ENCODE data around the gene RREB1.

The RREB1 gene

DNA sequence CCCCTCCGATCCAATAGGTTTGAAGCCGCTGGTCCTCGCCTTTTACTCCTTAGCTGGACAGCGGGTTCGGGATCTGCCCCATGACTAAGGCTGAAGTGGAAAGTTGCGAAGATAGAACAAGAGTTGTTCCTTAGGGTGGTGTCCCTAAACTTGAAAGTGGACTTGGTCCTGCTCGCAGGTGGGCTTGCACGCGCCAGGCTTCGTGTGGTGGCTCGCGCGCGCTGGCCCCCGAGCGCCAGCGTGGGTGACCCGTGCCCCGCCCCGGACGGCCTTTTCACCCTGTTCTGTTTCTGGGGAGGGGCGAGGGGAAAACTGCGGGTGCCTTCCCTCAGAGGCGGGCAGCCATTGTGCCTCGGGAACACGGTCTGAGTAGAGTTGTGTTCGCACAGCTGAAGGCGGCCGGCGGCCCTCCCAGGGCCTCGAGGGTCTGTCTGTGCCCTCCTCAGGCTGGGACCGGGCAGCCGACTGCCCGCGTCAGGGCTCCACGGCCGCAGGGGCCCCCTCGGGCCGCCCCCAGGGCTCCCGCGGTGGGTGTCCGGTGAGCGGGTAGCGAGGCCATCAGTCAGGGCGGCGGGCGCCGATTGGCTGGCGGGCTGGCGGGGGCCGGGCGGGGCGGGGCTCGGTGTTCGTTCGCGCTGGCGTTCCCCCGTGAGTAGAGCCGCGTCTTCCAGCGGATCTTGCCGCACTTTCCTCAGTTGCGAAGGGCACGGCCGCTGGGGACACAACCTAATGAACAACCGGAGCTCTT lies 33.0 kb downstream of the RREB1 start:
- H3K36me3 ChIP-seq (ENCODE audit: control insufficient read depth in 2 of 2, insufficient read depth in 1 of 2, low read length in 2 of 2), result no peaks in the 10 kb centered on the region
- H3K9me3 ChIP-seq (ENCODE audit: control insufficient read depth, insufficient read depth, low read depth, low read length), result no peaks in the 10 kb centered on the region
- H3K27ac ChIP-seq (ENCODE audit: extremely low read depth, low read depth, low read length), result peak overlapping the region; percentile 73
- H3K4me3 ChIP-seq (ENCODE audit: low read depth, low read length), result peak overlapping the region; percentile 72
- ChIA-PET CTCF (interaction anchor here (0.5 kb wide), 1 partner anchor 42 kb away, joined by 3 read pairs; no protein-coding TSS in a partner anchor), POLR2A (interaction anchor here (0.7 to 1.1 kb wide), 5 partner anchors 13 to 35 kb away, joined by 3 to 5 read pairs (median 3); no protein-coding TSS in a partner anchor)
- peaks cover 18% of the 10 kb centered on the region for H3K4me1 ChIP-seq (ENCODE audit: control insufficient read depth, insufficient read depth, low read length)
- no peak for TF ChIP-seq ZNF169 (tag by site-specific recombination; IDR thresholded peaks at IDR 0.05)
- TF ChIP-seq ZNF571 (tag by site-specific recombination; IDR thresholded peaks at IDR 0.05), result no peak
- TF ChIP-seq ZNF391 (tag by site-specific recombination; IDR thresholded peaks at IDR 0.05; ENCODE audit: borderline replicate concordance, low read depth), result no peak
- TF ChIP-seq, protein P1, sequence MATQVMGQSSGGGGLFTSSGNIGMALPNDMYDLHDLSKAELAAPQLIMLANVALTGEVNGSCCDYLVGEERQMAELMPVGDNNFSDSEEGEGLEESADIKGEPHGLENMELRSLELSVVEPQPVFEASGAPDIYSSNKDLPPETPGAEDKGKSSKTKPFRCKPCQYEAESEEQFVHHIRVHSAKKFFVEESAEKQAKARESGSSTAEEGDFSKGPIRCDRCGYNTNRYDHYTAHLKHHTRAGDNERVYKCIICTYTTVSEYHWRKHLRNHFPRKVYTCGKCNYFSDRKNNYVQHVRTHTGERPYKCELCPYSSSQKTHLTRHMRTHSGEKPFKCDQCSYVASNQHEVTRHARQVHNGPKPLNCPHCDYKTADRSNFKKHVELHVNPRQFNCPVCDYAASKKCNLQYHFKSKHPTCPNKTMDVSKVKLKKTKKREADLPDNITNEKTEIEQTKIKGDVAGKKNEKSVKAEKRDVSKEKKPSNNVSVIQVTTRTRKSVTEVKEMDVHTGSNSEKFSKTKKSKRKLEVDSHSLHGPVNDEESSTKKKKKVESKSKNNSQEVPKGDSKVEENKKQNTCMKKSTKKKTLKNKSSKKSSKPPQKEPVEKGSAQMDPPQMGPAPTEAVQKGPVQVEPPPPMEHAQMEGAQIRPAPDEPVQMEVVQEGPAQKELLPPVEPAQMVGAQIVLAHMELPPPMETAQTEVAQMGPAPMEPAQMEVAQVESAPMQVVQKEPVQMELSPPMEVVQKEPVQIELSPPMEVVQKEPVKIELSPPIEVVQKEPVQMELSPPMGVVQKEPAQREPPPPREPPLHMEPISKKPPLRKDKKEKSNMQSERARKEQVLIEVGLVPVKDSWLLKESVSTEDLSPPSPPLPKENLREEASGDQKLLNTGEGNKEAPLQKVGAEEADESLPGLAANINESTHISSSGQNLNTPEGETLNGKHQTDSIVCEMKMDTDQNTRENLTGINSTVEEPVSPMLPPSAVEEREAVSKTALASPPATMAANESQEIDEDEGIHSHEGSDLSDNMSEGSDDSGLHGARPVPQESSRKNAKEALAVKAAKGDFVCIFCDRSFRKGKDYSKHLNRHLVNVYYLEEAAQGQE (tag by site-specific recombination; IDR thresholded peaks at IDR 0.05), result peak; percentile 80
- no peak for TF ChIP-seq ZNF114 (tag by site-specific recombination; IDR thresholded peaks at IDR 0.05)
- no peak for TF ChIP-seq HOXA7 (CRISPR knock-in tag; IDR thresholded peaks at IDR 0.05; ENCODE audit: borderline replicate concordance)
- TF ChIP-seq ZNF121 (tag by site-specific recombination; IDR thresholded peaks at IDR 0.05), result no peak
- TF ChIP-seq, protein P2, sequence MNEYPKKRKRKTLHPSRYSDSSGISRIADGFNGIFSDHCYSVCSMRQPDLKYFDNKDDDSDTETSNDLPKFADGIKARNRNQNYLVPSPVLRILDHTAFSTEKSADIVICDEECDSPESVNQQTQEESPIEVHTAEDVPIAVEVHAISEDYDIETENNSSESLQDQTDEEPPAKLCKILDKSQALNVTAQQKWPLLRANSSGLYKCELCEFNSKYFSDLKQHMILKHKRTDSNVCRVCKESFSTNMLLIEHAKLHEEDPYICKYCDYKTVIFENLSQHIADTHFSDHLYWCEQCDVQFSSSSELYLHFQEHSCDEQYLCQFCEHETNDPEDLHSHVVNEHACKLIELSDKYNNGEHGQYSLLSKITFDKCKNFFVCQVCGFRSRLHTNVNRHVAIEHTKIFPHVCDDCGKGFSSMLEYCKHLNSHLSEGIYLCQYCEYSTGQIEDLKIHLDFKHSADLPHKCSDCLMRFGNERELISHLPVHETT (tag by site-specific recombination; IDR thresholded peaks at IDR 0.05), result no peak
- TF ChIP-seq ZNF610 (tag by site-specific recombination; IDR thresholded peaks at IDR 0.05; ENCODE audit: borderline replicate concordance), result no peak
- no peak for TF ChIP-seq ZNF138 (tag by site-specific recombination; IDR thresholded peaks at IDR 0.05; ENCODE audit: borderline replicate concordance)
- no peak for TF ChIP-seq RBAK (tag by site-specific recombination; IDR thresholded peaks at IDR 0.05)
- no peak for TF ChIP-seq ZNF530 (tag by site-specific recombination; IDR thresholded peaks at IDR 0.05; ENCODE audit: low read depth)
- no peak; the same call in none of the 2 replicates for TF ChIP-seq PATZ1 (tag by site-specific recombination; IDR thresholded peaks at IDR 0.05)
- TF ChIP-seq ZFHX2 (tag by site-specific recombination; conservative IDR thresholded peaks at IDR 0.05), result peak; percentile 74
- no peak for TF ChIP-seq ZNF112 (tag by site-specific recombination; IDR thresholded peaks at IDR 0.05)
- no peak for TF ChIP-seq ZNF624 (tag by site-specific recombination; IDR thresholded peaks at IDR 0.05)
- TF ChIP-seq ZNF223 (tag by site-specific recombination; IDR thresholded peaks at IDR 0.05), result no peak
- TF ChIP-seq ZNF704 (tag by site-specific recombination; IDR thresholded peaks at IDR 0.05), result no peak
- TF ChIP-seq ZNF341 (tag by site-specific recombination; IDR thresholded peaks at IDR 0.05; ENCODE audit: low read depth), result no peak
- TF ChIP-seq PRDM10 (tag by site-specific recombination; IDR thresholded peaks at IDR 0.05), result no peak
- no peak for TF ChIP-seq SALL2 (tag by site-specific recombination; IDR thresholded peaks at IDR 0.05; ENCODE audit: borderline replicate concordance)
- TF ChIP-seq ZBTB17 (tag by site-specific recombination; IDR thresholded peaks at IDR 0.05), result peak; percentile 55; the same call in 1 of the 2 replicates
- TF ChIP-seq ZNF423 (tag by site-specific recombination; IDR thresholded peaks at IDR 0.05), result no peak
- peak; percentile 10; the same call in 1 of the 2 replicates for TF ChIP-seq ZNF629 (tag by site-specific recombination; IDR thresholded peaks at IDR 0.05)
- TF ChIP-seq ZNF510 (tag by site-specific recombination; IDR thresholded peaks at IDR 0.05; ENCODE audit: insufficient replicate concordance), result no peak
- TF ChIP-seq ZNF501 (tag by site-specific recombination; IDR thresholded peaks at IDR 0.05), result peak; percentile 61; the same call in 1 of the 2 replicates
